C1 segment of cervical spinal cord (tissue), 14 donors: Measurements from ENCODE around the gene KRT1.
"Not testable (repeated sequence)": the region's sequence is repeated elsewhere in the genome, so short reads cannot be mapped to it uniquely, and the experiment has no call there.

Source experiments
- DNase-seq, 14 donors: peaks; one replicate each; lab custom pipeline; 2025; lab: John Stamatoyannopoulos, UW

KRT1 gene

GRCh38 chr12:52682381-52682660 is 2.1 kb upstream of the KRT1 start:
- DNase-seq, result no peak

GRCh38 chr12:52681526-52682380 is 1.5 kb upstream of the KRT1 start:
- no peak for DNase-seq

GRCh38 chr12:52679875-52680274 is 332 bp downstream of the KRT1 start:
- no peak for DNase-seq

GRCh38 chr12:52677671-52678070 is 2.5 kb downstream of the KRT1 start:
- DNase-seq, result no peak

- no peak for DNase-seq
Measured at GRCh38 chr12:52677126-52677525, 3.1 kb downstream of the KRT1 start.

- no peak for DNase-seq
Measured at GRCh38 chr12:52676163-52676562, 4.0 kb downstream of the KRT1 start.

GRCh38 chr12:52675301-52675701 is 4.9 kb downstream of the KRT1 start:
- no peak for DNase-seq

- DNase-seq, result no peak
Measured at GRCh38 chr12:52674433-52674775, 5.8 kb downstream of the KRT1 start.

GRCh38 chr12:52673713-52674432 is 6.3 kb downstream of the KRT1 start:
- DNase-seq, result no peak

- no peak for DNase-seq
Measured at GRCh38 chr12:52673217-52673616, 7.0 kb downstream of the KRT1 start.

GRCh38 chr12:52672321-52672933 is 7.8 kb downstream of the KRT1 start:
- DNase-seq, result no peak

GRCh38 chr12:52670961-52671360 is 9.2 kb downstream of the KRT1 start:
- no peak for DNase-seq

GRCh38 chr12:52670506-52670905 is 9.7 kb downstream of the KRT1 start:
- DNase-seq, result no peak

- not testable (repeated sequence) for DNase-seq
Measured at GRCh38 chr12:52669941-52670340, 10.3 kb downstream of the KRT1 start.

GRCh38 chr12:52669426-52669825 is 10.8 kb downstream of the KRT1 start:
- DNase-seq, result no peak

GRCh38 chr12:52667931-52668330 is 12.3 kb downstream of the KRT1 start:
- no peak for DNase-seq

GRCh38 chr12:52667509-52667908 is 12.7 kb downstream of the KRT1 start:
- DNase-seq, result no peak

GRCh38 chr12:52666471-52666870 is 13.7 kb downstream of the KRT1 start:
- DNase-seq, result no peak

- no peak for DNase-seq
Measured at GRCh38 chr12:52663420-52663819, 16.8 kb downstream of the KRT1 start.

- no peak for DNase-seq
Measured at GRCh38 chr12:52662918-52663229, 17.3 kb downstream of the KRT1 start.

- no peak for DNase-seq
Measured at GRCh38 chr12:52662093-52662917, 17.9 kb downstream of the KRT1 start.

GRCh38 chr12:52661668-52662067 is 18.5 kb downstream of the KRT1 start:
- no peak for DNase-seq
